Activated CD8-positive, alpha-beta memory T cell treated with anti-CD3 and anti-CD28 coated beads for 24 hours (primary cell): ENCODE results near the gene CD59.
"Not testable (repeated sequence)": the region's sequence is repeated elsewhere in the genome, so short reads cannot be mapped to it uniquely, and the experiment has no call there.

ENCODE experiments used
- DNase-seq: peaks from one replicate; pipeline ENCODE4 v3.0.0-alpha.2; 2020

Gene CD59

GRCh38 chr11:33692541-33692940 lies 43.7 kb downstream of the CD59 start:
- DNase-seq = no peak

- no peak for DNase-seq
Observed at GRCh38 chr11:33692013-33692504, 44.2 kb downstream of the CD59 start.

- DNase-seq = no peak
Observed at GRCh38 chr11:33691066-33691864, 45.0 kb downstream of the CD59 start.

GRCh38 chr11:33690290-33691065 lies 45.7 kb downstream of the CD59 start:
- no peak for DNase-seq

- DNase-seq = no peak
Observed at GRCh38 chr11:33689501-33689900, 46.7 kb downstream of the CD59 start.

GRCh38 chr11:33689085-33689484 lies 47.1 kb downstream of the CD59 start:
- DNase-seq = no peak

- DNase-seq = peak; percentile 38
Observed at GRCh38 chr11:33687733-33688479, 48.3 kb downstream of the CD59 start.

- DNase-seq = peak; percentile 17
Observed at GRCh38 chr11:33685082-33685481, 51.1 kb downstream of the CD59 start.

- DNase-seq = no peak
Observed at GRCh38 chr11:33684003-33684706, 52.1 kb downstream of the CD59 start.

GRCh38 chr11:33682446-33682845 lies 53.8 kb downstream of the CD59 start:
- peak; percentile 26 for DNase-seq

GRCh38 chr11:33682019-33682418 lies 54.2 kb downstream of the CD59 start:
- peak; percentile 26 for DNase-seq

- not testable (repeated sequence) for DNase-seq
Observed at GRCh38 chr11:33678616-33679015, 57.6 kb downstream of the CD59 start.

GRCh38 chr11:33674035-33674814 lies 62.0 kb downstream of the CD59 start:
- peak; percentile 35 for DNase-seq

GRCh38 chr11:33672273-33672672 lies 64.0 kb downstream of the CD59 start:
- DNase-seq = peak; percentile 5

- DNase-seq = no peak
Observed at GRCh38 chr11:33670250-33671011, 65.8 kb downstream of the CD59 start.

GRCh38 chr11:33669598-33670249 lies 66.5 kb downstream of the CD59 start:
- DNase-seq = no peak

- DNase-seq = no peak
Observed at GRCh38 chr11:33668951-33669596, 67.1 kb downstream of the CD59 start.

GRCh38 chr11:33668468-33668825 lies 67.8 kb downstream of the CD59 start:
- no peak for DNase-seq

- peak; percentile 28 for DNase-seq
Observed at GRCh38 chr11:33667819-33668467, 68.3 kb downstream of the CD59 start.
